Fibroblast of lung (primary cell): ENCODE data around the gene TAGLN2. TPM values are rescaled to one million over a fixed set of nuclear protein-coding genes. Genes with fewer than 3 reads are reported as not detected.

Source experiments
- DNase-seq, 2 donors: peaks; one replicate each; pipeline versions ENCODE4 v3.0.0 to v3.0.0-alpha.2; 2010; ENCODE audit warnings: low read depth in 2 of 2
- H2AFZ ChIP-seq: 2 replicates; pipeline ENCODE4 v1.5.1; 2012; ENCODE audit warnings: low read length, control low read depth, inconsistent platforms
- H3K27ac ChIP-seq: 2 replicates; pipeline ENCODE4 v1.5.1; 2011; ENCODE audit warnings: low read length, control low read depth; ENCODE audit not compliant: insufficient read depth
- H3K27me3 ChIP-seq: 2 replicates; pipeline ENCODE4 v1.5.1; 2011; ENCODE audit warnings: mild to moderate bottlenecking, low read length; ENCODE audit not compliant: control insufficient read depth, insufficient read depth
- H3K36me3 ChIP-seq: 2 replicates; pipeline ENCODE4 v1.5.1; 2011; ENCODE audit warnings: low read length; ENCODE audit not compliant: control insufficient read depth, insufficient read depth
- H3K4me1 ChIP-seq: 2 replicates; pipeline ENCODE4 v1.5.1; 2011; ENCODE audit warnings: low read length; ENCODE audit not compliant: control insufficient read depth, insufficient read depth; ENCODE audit errors: extremely low read depth
- H3K4me2 ChIP-seq: 2 replicates; pipeline ENCODE4 v1.5.1; 2011; ENCODE audit warnings: low read length, control low read depth; ENCODE audit not compliant: insufficient read depth; ENCODE audit errors: extremely low read depth
- H3K4me3 ChIP-seq, 4 experiments: fragments of 200-600 bp in 1 of 4; sonication (generic) in 1 of 4; replicated peaks in 1 of 4; 2 replicates each; pipeline ENCODE4 v1.5.1; 2011 to 2016; ENCODE audit warnings: low read length in 4 of 4, low read depth in 3 of 4, mild to moderate bottlenecking in 3 of 4, control low read depth in 2 of 4, inconsistent platforms in 1 of 4, mixed read lengths in 1 of 4; ENCODE audit not compliant: insufficient read depth in 1 of 4; ENCODE audit errors: control extremely low read depth in 1 of 4
- H3K79me2 ChIP-seq: 2 replicates; pipeline ENCODE4 v1.5.1; 2012; ENCODE audit warnings: mild to moderate bottlenecking, low read length, inconsistent platforms; ENCODE audit not compliant: control insufficient read depth, insufficient read depth
- H3K9ac ChIP-seq: 2 replicates; pipeline ENCODE4 v1.5.1; 2011; ENCODE audit warnings: mild to moderate bottlenecking, low read length, control low read depth; ENCODE audit not compliant: insufficient read depth
- H3K9me3 ChIP-seq: 2 replicates; pipeline ENCODE4 v1.5.1; 2012; ENCODE audit warnings: low read depth, low read length; ENCODE audit not compliant: control insufficient read depth, insufficient read depth
- H4K20me1 ChIP-seq: 2 replicates; pipeline ENCODE4 v1.5.1; 2011; ENCODE audit warnings: low read length; ENCODE audit not compliant: control insufficient read depth, insufficient read depth; ENCODE audit errors: extremely low read depth
- EZH2 ChIP-seq: IDR thresholded peaks from 2 replicates; pipeline ENCODE4 v1.5.1; 2012; ENCODE audit warnings: low read length, control low read depth, mild to moderate bottlenecking; ENCODE audit errors: missing control alignments
- polyA plus RNA-seq, 2 donors: library from polyadenylated mRNA; depleted of rRNA in 1 of 2; stranded (reverse) in 1 of 2; unstranded in 1 of 2; fragments of >200 nt; gene quantifications; 2 replicates each; pipeline ENCODE4 v1.2.1, GENCODE V29; 2011 to 2012; ENCODE audit warnings: missing spikeins in 1 of 2
- total RNA-seq: library from RNA; depleted of rRNA; stranded (reverse); fragments of >200 nt; gene quantifications from 2 replicates; pipeline ENCODE4 v1.2.1, GENCODE V29; 2014
- TF ChIP-seq, protein P1 (sequence below), 2 donors: IDR thresholded peaks in 1 of 2; conservative IDR thresholded peaks in 1 of 2; 1 replicate in 1 of 2; 2 replicates in 1 of 2; pipeline ENCODE4 v1.5.1; 2011 to 2012; ENCODE audit warnings: low read length in 2 of 2, control low read depth in 1 of 2, inconsistent platforms in 1 of 2, low read depth in 1 of 2, mild to moderate bottlenecking in 1 of 2

The TAGLN2 gene
- total and polyA plus RNA-seq, 2 donors (not counting 1 experiment from before 2014, with no cell fraction given), result 300 to 718 TPM

DNA sequence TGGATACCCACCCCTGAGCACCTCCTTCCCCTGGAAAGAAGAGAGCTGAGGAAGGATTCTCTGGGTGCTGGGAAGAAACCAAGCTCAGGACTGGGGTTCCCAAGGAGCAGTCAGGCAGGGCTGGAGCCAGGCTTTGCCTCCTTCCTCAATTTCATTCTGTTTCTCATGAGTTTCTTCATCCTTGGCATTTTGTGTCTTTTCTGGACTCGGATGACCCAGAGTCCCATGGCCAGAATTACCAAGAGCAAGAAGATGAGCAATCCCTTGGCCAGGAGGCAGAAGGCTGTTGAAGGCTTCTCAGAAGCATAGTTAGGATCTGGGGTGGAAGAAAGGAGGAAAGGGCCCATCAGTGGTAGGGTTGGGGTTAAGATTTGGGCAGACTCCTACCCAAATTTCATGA is 26.2 kb upstream of the TAGLN2 start:
- TF ChIP-seq EZH2, result no peak
- TF ChIP-seq, protein P1, sequence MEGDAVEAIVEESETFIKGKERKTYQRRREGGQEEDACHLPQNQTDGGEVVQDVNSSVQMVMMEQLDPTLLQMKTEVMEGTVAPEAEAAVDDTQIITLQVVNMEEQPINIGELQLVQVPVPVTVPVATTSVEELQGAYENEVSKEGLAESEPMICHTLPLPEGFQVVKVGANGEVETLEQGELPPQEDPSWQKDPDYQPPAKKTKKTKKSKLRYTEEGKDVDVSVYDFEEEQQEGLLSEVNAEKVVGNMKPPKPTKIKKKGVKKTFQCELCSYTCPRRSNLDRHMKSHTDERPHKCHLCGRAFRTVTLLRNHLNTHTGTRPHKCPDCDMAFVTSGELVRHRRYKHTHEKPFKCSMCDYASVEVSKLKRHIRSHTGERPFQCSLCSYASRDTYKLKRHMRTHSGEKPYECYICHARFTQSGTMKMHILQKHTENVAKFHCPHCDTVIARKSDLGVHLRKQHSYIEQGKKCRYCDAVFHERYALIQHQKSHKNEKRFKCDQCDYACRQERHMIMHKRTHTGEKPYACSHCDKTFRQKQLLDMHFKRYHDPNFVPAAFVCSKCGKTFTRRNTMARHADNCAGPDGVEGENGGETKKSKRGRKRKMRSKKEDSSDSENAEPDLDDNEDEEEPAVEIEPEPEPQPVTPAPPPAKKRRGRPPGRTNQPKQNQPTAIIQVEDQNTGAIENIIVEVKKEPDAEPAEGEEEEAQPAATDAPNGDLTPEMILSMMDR (conservative IDR thresholded peaks at IDR 0.05 in 1 of 2, IDR thresholded peaks at IDR 0.05 in 1 of 2; ENCODE audit: low read depth in 1 of 2, low read length in 2 of 2), result no peak
- DNase-seq, result no peak

GRCh38 chr1:159951016-159951415 is 25.7 kb upstream of the TAGLN2 start:
- Histone ChIP-seq H3K4me3 (no peak overlapping the region), H3K27me3 (peaks cover 10% of the 10 kb centered on the region), H3K79me2 (no peaks in the 10 kb centered on the region), H3K4me2 (no peak overlapping the region), H2AFZ (no peak overlapping the region), H3K4me1 (no peaks in the 10 kb centered on the region), H3K9me3 (no peaks in the 10 kb centered on the region), H4K20me1 (no peaks in the 10 kb centered on the region), H3K36me3 (no peaks in the 10 kb centered on the region), H3K27ac (no peak overlapping the region), H3K9ac (no peak overlapping the region)
- TF ChIP-seq EZH2, result no peak
- TF ChIP-seq, protein P1 (conservative IDR thresholded peaks at IDR 0.05 in 1 of 2, IDR thresholded peaks at IDR 0.05 in 1 of 2; ENCODE audit: low read depth in 1 of 2, low read length in 2 of 2), result no peak
- no peak for DNase-seq

More for the DNA sequence above, 26.2 kb upstream of the TAGLN2 start:
- H3K4me3 ChIP-seq, result no peak overlapping the region
- H4K20me1 ChIP-seq, result no peaks in the 10 kb centered on the region
- no peaks in the 10 kb centered on the region for H3K4me1 ChIP-seq
- no peak overlapping the region for H3K9ac ChIP-seq
- H3K9me3 ChIP-seq, result no peaks in the 10 kb centered on the region
- no peaks in the 10 kb centered on the region for H3K36me3 ChIP-seq
- no peak overlapping the region for H3K27ac ChIP-seq
- no peak overlapping the region for H3K4me2 ChIP-seq
- H3K79me2 ChIP-seq, result no peaks in the 10 kb centered on the region
- peaks cover 6% of the 10 kb centered on the region for H3K27me3 ChIP-seq
- H2AFZ ChIP-seq, result no peak overlapping the region

- no peaks in the 10 kb centered on the region for H4K20me1 ChIP-seq
- H3K27me3 ChIP-seq, result peaks cover 16% of the 10 kb centered on the region
- no peak overlapping the region for H3K27ac ChIP-seq
- no peak overlapping the region for H3K9ac ChIP-seq
- no peaks in the 10 kb centered on the region for H3K9me3 ChIP-seq
- H3K4me2 ChIP-seq, result no peak overlapping the region
- TF ChIP-seq EZH2, result no peak
- TF ChIP-seq, protein P1 (conservative IDR thresholded peaks at IDR 0.05 in 1 of 2, IDR thresholded peaks at IDR 0.05 in 1 of 2; ENCODE audit: low read depth in 1 of 2, low read length in 2 of 2), result no peak
- no peaks in the 10 kb centered on the region for H3K36me3 ChIP-seq
- no peaks in the 10 kb centered on the region for H3K4me1 ChIP-seq
- no peaks in the 10 kb centered on the region for H3K79me2 ChIP-seq
- no peak overlapping the region for H3K4me3 ChIP-seq
- no peak for DNase-seq
- H2AFZ ChIP-seq, result no peak overlapping the region
Measured at GRCh38 chr1:159949981-159950381, 24.7 kb upstream of the TAGLN2 start.
